Suprapubic skin (tissue), 4 donors: ENCODE results near the gene KBTBD3. TPM values are rescaled to one million over a fixed set of nuclear protein-coding genes. Genes with fewer than 3 reads are reported as not detected.
A peak's percentile ranks its signal among the peaks of the same experiment; 100 is the strongest.

Experiments
- DNase-seq, 2 donors: peaks; one replicate each; pipeline ENCODE4 v3.0.0-alpha.2; 2019; ENCODE audit warnings: low spot score in 2 of 2
- H3K27ac ChIP-seq: fragments of 200-600 bp; sonication (generic); one replicate; pipeline ENCODE4 v1.5.1; 2019
- H3K27me3 ChIP-seq: fragments of 200-600 bp; sonication (generic); one replicate; pipeline ENCODE4 v1.5.1; 2019
- H3K36me3 ChIP-seq: fragments of 200-600 bp; sonication (generic); one replicate; pipeline ENCODE4 v1.5.1; 2019
- H3K4me1 ChIP-seq: fragments of 200-600 bp; sonication (generic); one replicate; pipeline ENCODE4 v1.5.1; 2019
- H3K4me3 ChIP-seq: fragments of 200-600 bp; sonication (generic); one replicate; pipeline ENCODE4 v1.5.1; 2019; ENCODE audit warnings: mild to moderate bottlenecking
- H3K9me3 ChIP-seq: fragments of 200-600 bp; sonication (generic); one replicate; pipeline ENCODE4 v1.5.1; 2019
- EP300 ChIP-seq: sonication (generic); formaldehyde crosslinking; IDR thresholded peaks from one replicate; pipeline ENCODE4 v1.6.1; 2017; ENCODE audit warnings: antibody characterized with exemption
- POLR2A ChIP-seq, 2 donors: fragments of 450-650 bp; IDR thresholded peaks; one replicate each; pipeline ENCODE4 v1.6.1; 2017; ENCODE audit warnings: antibody characterized with exemption in 2 of 2, mild to moderate bottlenecking in 2 of 2, moderate library complexity in 2 of 2
- POLR2AphosphoS5 ChIP-seq, 3 donors: sonication (generic); formaldehyde crosslinking; IDR thresholded peaks; one replicate each; pipeline ENCODE4 v1.6.1; 2017; ENCODE audit warnings: antibody characterized with exemption in 3 of 3
- WGBS: methylation state at CpG from one replicate; pipeline ENCODE4 v1.1.5; 2018; 5-methylcytosine and 5-hydroxymethylcytosine counted together
- total RNA-seq, 4 donors: library from RNA; depleted of rRNA; stranded (reverse); fragments of >200 nt; gene quantifications; one replicate each; pipeline ENCODE4 v1.1.0, GENCODE V29; 2016
- TF ChIP-seq, protein P1 (sequence below), 2 donors: fragments of 200-600 bp in 1 of 2; fragments of 450-650 bp in 1 of 2; sonication (generic) in 1 of 2; IDR thresholded peaks; one replicate each; pipeline ENCODE4 v1.5.1; 2016 to 2019; ENCODE audit warnings: antibody characterized with exemption in 2 of 2, mild to moderate bottlenecking in 1 of 2, moderate library complexity in 1 of 2

KBTBD3 gene, protein sequence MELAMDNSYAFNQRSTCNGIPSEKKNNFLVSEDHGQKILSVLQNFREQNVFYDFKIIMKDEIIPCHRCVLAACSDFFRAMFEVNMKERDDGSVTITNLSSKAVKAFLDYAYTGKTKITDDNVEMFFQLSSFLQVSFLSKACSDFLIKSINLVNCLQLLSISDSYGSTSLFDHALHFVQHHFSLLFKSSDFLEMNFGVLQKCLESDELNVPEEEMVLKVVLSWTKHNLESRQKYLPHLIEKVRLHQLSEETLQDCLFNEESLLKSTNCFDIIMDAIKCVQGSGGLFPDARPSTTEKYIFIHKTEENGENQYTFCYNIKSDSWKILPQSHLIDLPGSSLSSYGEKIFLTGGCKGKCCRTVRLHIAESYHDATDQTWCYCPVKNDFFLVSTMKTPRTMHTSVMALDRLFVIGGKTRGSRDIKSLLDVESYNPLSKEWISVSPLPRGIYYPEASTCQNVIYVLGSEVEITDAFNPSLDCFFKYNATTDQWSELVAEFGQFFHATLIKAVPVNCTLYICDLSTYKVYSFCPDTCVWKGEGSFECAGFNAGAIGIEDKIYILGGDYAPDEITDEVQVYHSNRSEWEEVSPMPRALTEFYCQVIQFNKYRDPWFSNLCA
- 10 to 100 TPM in 1 of 4 donors, 1 to 10 TPM in 3; 2.9 to 15.3 (median 3.8) TPM for total RNA-seq

DNA sequence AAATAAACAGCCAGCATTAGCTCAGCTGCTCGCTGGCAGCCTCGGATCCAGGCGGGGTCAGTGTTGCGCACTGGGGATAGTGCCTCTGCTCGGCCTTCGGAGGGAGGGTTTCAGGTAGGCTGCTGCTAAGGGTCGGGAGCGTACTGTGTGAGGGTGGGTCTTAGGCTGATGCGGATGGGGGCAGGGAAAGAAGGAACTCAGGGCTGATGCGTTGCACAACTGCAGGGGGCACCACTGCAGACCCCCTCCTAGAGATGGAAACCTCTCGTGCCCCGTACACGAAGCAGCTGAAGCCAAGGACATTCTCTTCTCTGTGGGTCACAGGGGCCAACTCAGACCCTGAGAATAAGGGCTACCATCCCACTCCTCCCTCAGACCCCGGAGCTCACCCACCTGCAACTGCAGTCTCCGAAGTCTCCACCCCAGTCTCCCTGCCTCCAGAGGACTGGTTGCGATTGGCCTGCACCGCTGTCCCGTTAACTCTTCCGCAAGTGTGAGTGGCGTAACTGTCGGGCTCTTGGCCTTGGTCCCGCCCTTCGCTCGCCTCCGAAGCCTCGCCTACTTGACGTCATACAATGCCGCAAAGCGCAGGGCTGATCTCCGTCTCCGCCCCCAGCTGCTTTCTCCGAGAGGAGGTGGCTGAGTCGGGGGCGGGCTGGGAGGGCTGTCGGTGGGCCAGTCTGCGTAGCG is at the start of gene KBTBD3:
TSS of gene KBTBD3 (minus strand) at position 429 of the 690 bp plus-strand sequence. CDS start 18,250 bp downstream, outside the sequence.
- Histone ChIP-seq H3K36me3 (peaks cover 18% of the 10 kb centered on the region), H3K4me1 (peaks cover 43% of the 10 kb centered on the region), H3K27ac (peak within 1 kb of the TSS; percentile 94), H3K27me3 (no peaks in the 10 kb centered on the region), H3K4me3 (peak within 1 kb of the TSS; percentile 75), H3K9me3 (no peaks in the 10 kb centered on the region)
- under 1% methylated on average over 29 of the region's 37 CpGs for WGBS
- TF ChIP-seq POLR2AphosphoS5 (IDR thresholded peaks at IDR 0.05) (peak in 1 of 3 donors; percentile 81), POLR2A (IDR thresholded peaks at IDR 0.05) (peak; percentile 51 to 66), EP300 (no peak)
- TF ChIP-seq, protein P1, sequence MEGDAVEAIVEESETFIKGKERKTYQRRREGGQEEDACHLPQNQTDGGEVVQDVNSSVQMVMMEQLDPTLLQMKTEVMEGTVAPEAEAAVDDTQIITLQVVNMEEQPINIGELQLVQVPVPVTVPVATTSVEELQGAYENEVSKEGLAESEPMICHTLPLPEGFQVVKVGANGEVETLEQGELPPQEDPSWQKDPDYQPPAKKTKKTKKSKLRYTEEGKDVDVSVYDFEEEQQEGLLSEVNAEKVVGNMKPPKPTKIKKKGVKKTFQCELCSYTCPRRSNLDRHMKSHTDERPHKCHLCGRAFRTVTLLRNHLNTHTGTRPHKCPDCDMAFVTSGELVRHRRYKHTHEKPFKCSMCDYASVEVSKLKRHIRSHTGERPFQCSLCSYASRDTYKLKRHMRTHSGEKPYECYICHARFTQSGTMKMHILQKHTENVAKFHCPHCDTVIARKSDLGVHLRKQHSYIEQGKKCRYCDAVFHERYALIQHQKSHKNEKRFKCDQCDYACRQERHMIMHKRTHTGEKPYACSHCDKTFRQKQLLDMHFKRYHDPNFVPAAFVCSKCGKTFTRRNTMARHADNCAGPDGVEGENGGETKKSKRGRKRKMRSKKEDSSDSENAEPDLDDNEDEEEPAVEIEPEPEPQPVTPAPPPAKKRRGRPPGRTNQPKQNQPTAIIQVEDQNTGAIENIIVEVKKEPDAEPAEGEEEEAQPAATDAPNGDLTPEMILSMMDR (IDR thresholded peaks at IDR 0.05): peak in 1 of 2 donors; percentile 12
- DNase-seq: peak; percentile 99

DNA sequence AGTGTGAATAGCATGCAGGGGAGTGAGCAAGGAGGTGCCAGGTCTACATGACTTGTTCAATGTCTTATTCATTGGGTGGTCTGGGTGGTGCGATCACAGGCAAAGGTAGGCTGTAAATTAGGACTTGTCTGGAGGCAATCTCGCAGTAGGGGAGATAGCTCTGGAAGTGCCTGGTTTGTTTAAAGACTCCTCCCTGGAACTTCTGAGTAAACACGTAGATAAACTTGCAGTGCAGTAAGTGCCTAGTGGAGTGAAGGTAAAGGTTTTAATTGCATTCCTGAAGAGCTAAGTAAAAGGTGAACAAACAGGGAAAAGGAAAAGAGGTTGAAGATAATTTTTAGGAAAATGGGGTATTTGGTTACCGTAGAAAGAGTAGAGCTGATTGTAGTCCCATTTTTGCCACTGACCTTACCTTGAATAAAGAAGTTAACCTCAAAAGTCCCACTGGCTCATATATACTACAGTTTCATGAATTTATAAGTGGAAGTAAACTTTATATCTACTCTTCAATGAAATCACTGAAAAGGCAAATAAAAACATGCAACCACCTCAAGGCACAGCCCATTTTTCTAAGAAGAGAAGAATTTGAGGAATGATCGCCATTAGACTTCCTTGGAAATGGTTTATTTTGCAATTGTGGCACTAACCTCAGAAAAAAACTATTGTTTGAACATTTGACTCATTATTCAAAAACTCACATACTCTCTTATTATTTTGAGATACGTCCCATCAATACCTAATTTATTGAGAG is 44.6 kb upstream of the KBTBD3 start:
- no peaks in the 10 kb centered on the region for H3K27me3 ChIP-seq
- DNase-seq: no peak
- no peaks in the 10 kb centered on the region for H3K36me3 ChIP-seq
- no peak overlapping the region for H3K4me3 ChIP-seq
- TF ChIP-seq POLR2A (IDR thresholded peaks at IDR 0.05) (no peak), EP300 (no peak)
- TF ChIP-seq, protein P1 (IDR thresholded peaks at IDR 0.05): no peak
- H3K27ac ChIP-seq: no peak overlapping the region
- WGBS: 60% methylated on average over 6 of the region's 6 CpGs
- no peaks in the 10 kb centered on the region for H3K4me1 ChIP-seq
- no peaks in the 10 kb centered on the region for H3K9me3 ChIP-seq

DNA sequence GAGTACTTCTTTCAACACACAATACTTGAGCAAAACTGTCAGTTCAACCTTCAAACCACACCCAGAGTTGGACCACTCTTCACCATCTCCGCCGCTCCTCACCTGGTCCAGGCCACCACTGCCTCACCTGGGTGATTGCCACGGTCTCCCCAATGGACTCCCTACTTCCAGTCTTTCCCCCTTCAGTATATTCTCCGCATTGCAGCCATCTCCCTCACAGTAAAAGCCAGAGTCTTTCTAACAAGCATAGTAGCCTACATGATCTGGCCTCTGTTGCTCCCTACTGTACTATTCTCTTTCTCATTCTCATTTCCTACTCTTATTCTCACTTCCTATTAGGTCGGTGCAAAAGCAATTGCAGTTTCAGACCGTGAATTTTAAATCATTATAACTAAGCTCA is 28.8 kb upstream of the KBTBD3 start:
- TF ChIP-seq EP300 (no peak), POLR2AphosphoS5 (IDR thresholded peaks at IDR 0.05) (no peak), POLR2A (IDR thresholded peaks at IDR 0.05) (no peak)
- TF ChIP-seq, protein P1 (IDR thresholded peaks at IDR 0.05): no peak
- DNase-seq: no peak

DNA sequence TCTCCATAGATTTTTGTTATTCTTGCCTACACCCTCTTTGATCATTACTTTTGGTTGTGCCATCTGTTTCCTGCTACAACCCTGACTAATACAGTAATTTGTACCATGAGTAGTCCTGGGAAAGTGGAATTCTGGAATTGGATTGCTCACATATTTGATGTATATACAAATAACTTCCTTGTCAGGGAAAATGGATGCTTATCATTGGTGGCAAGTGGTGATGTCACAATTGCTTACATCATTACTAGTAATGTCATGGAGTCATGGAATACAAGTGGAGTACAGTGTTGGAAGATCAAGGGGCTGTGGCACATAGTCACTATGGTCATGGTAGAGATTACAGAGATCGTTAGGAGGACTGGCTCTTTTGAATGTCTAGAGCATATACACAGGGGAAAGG is 24.7 kb upstream of the KBTBD3 start:
- 88% methylated on average over 1 of the region's 1 CpG for WGBS
- no peak overlapping the region for H3K4me3 ChIP-seq

More for the DNA sequence above, 28.8 kb upstream of the KBTBD3 start:
- Histone ChIP-seq H3K27me3 (no peaks in the 10 kb centered on the region), H3K4me3 (no peak overlapping the region), H3K4me1 (no peaks in the 10 kb centered on the region), H3K27ac (no peak overlapping the region), H3K36me3 (no peaks in the 10 kb centered on the region), H3K9me3 (no peaks in the 10 kb centered on the region)
- 90% methylated on average over 6 of the region's 6 CpGs for WGBS

More for the DNA sequence above, 24.7 kb upstream of the KBTBD3 start:
- H3K27me3 ChIP-seq: no peaks in the 10 kb centered on the region
- no peak for TF ChIP-seq POLR2A (IDR thresholded peaks at IDR 0.05)
- no peak for TF ChIP-seq EP300
- TF ChIP-seq, protein P1 (IDR thresholded peaks at IDR 0.05): no peak
- TF ChIP-seq POLR2AphosphoS5 (IDR thresholded peaks at IDR 0.05): no peak
- peaks cover 18% of the 10 kb centered on the region for H3K36me3 ChIP-seq
- H3K27ac ChIP-seq: no peak overlapping the region
- H3K9me3 ChIP-seq: no peaks in the 10 kb centered on the region
- no peak for DNase-seq
- no peaks in the 10 kb centered on the region for H3K4me1 ChIP-seq
